Loucy (cell line): ENCODE data around the gene COL25A1.

Source experiments
- CTCF ChIP-seq: fragments of 200-600 bp; sonication (generic); conservative IDR thresholded peaks from 2 replicates; pipeline ENCODE4 v1.5.1; 2014; ENCODE audit warnings: mild to moderate bottlenecking, antibody characterized with exemption, low read length
- EZH2phosphoT487 ChIP-seq: fragments of 200-600 bp; IDR thresholded peaks from 2 replicates; pipeline ENCODE4 v1.6.1; 2018; ENCODE audit warnings: antibody characterized with exemption, mild to moderate bottlenecking, moderate library complexity, borderline replicate concordance

GRCh38 chr4:108941904-108942430, 360.5 kb downstream of the COL25A1 start:
- TF ChIP-seq CTCF (no peak), EZH2phosphoT487 (no peak)
